K562 (cell line): ENCODE data around the gene ESPN. TPM values are rescaled to one million over a fixed set of nuclear protein-coding genes. Genes with fewer than 3 reads are reported as not detected.
A peak's percentile ranks its signal among the peaks of the same experiment; 100 is the strongest.

Experiments
- ARID1B ChIP-seq: fragments of 450-650 bp; IDR thresholded peaks from 2 replicates; pipeline ENCODE4 v1.6.1; 2016; ENCODE audit warnings: antibody characterized with exemption, mild to moderate bottlenecking, inconsistent platforms
- FUS ChIP-seq: fragments of 200-400 bp; formaldehyde crosslinking; optimal IDR thresholded peaks from 2 replicates; pipeline ENCODE3; 2017; ENCODE audit warnings: low read depth, low read length
- KDM5B ChIP-seq: fragments of 200-600 bp; sonication (generic); IDR thresholded peaks from 2 replicates; pipeline ENCODE4 v1.6.1; 2012; ENCODE audit warnings: low read depth, mild to moderate bottlenecking, moderate library complexity, low read length, control low read depth, inconsistent platforms; ENCODE audit not compliant: insufficient replicate concordance
- KLF16 ChIP-seq: IDR thresholded peaks from 2 replicates; pipeline ENCODE4 v1.6.1; 2016; ENCODE audit warnings: antibody characterized with exemption
- LARP7 ChIP-seq: fragments of 450-650 bp; IDR thresholded peaks from 2 replicates; pipeline ENCODE4 v1.6.1; 2016
- POLR3A ChIP-seq: IDR thresholded peaks from 2 replicates; pipeline ENCODE4 v1.6.1; 2011; ENCODE audit warnings: borderline replicate concordance, mild to moderate bottlenecking, moderate library complexity; ENCODE audit not compliant: insufficient read length, insufficient read depth; ENCODE audit errors: extremely low read depth
- RCOR1 ChIP-seq, 2 experiments: IDR thresholded peaks; 2 replicates each; pipeline ENCODE4 v1.6.1; 2012; ENCODE audit warnings: low read depth in 2 of 2, low read length in 2 of 2, borderline replicate concordance in 1 of 2, improper control_type of control experiment in 1 of 2
- RREB1 ChIP-seq: fragments of 250-450 bp; sonication (Bioruptor Pico); IDR thresholded peaks from 2 replicates; pipeline ENCODE4 v1.4.0; 2020
- USF2 ChIP-seq: sonication (generic); formaldehyde crosslinking; IDR thresholded peaks from 2 replicates; pipeline ENCODE4 v1.5.0; 2020; ENCODE audit warnings: missing genetic modification reagents
- ZNF431 ChIP-seq: sonication (generic); formaldehyde crosslinking; IDR thresholded peaks from 2 replicates; pipeline ENCODE4 v1.8.0; 2022; ENCODE audit warnings: mild to moderate bottlenecking, missing genetic modification reagents
- polyA plus RNA-seq, 8 experiments: library from polyadenylated mRNA; depleted of rRNA in 4 of 8; stranded (reverse) in 5 of 8; unstranded in 3 of 8; fragments of >200 nt; fragmentation: Nextera tagmentation in 2 of 8; fragmentation: Illumina TruSeq in 1 of 8; extraction: Ambion mirVana in 2 of 8; extraction: Trizol in 1 of 8; gene quantifications; 2 replicates each; pipeline versions ENCODE4 v1.2.1 to v1.2.3, GENCODE V29; 2011 to 2014; ENCODE audit warnings: inconsistent platforms in 1 of 8, missing spikeins in 1 of 8
- total RNA-seq, 7 experiments: library from RNA; depleted of rRNA in 6 of 7; stranded (reverse); fragments of >200 nt in 6 of 7; fragmentation: Illumina TruSeq in 2 of 7; extraction: Trizol in 2 of 7; gene quantifications; 2 replicates each; pipeline versions ENCODE4 v1.2.1 to v1.2.3, GENCODE V29; 2011 to 2021; ENCODE audit warnings: low replicate concordance in 1 of 7
- TF ChIP-seq, protein P1 (sequence below): sonication (generic); formaldehyde crosslinking; IDR thresholded peaks from 2 replicates; pipeline ENCODE4 v1.8.0; 2022; ENCODE audit warnings: mild to moderate bottlenecking, missing genetic modification reagents
- TF ChIP-seq, protein P2 (sequence below): sonication (generic); formaldehyde crosslinking; IDR thresholded peaks from 2 replicates; pipeline ENCODE4 v1.8.0; 2022; ENCODE audit warnings: mild to moderate bottlenecking, low read depth, missing genetic modification reagents

ESPN gene
- total and polyA plus RNA-seq, 9 of the 15 experiments (the other 6 are each of a cell fraction or from before 2014, with no cell fraction given), result 0.07 to 1.2 (median 0.45) TPM; not detected in 3

DNA sequence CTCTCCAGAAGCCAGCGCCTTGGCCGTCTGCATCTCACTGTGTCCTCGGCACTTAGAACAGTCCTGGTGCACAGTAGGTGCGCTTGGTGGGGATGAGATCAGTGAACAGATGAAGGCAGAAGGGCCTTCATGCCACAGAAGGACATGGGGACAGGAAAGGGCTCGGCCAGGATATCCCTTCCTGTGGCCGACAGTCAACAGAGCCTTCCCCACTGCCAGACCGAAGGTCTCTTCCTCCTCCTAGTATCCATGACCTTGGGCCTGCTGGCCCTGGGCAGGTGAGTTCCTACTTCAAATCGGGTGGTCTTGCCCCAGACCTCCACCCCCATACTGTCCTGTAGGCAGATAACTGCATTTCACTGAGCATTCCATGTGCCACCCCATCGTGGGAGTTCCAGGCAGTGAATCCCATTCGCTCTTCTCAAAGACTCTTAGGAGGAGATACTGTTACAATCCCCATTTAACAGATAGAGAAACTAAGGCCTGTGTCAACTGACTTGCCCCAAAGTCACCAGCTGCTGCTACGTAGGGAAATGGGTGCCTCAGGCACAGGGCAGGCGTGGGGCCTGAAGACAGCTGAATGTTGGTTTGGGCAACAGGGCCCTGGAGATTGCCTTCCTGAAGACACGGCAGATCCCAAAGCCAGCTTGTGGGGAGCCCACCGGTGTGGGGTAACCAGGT, 63.4 kb downstream of the ESPN start (continued):
- no peak for TF ChIP-seq RREB1 (CRISPR knock-in tag)
- TF ChIP-seq, protein P1, sequence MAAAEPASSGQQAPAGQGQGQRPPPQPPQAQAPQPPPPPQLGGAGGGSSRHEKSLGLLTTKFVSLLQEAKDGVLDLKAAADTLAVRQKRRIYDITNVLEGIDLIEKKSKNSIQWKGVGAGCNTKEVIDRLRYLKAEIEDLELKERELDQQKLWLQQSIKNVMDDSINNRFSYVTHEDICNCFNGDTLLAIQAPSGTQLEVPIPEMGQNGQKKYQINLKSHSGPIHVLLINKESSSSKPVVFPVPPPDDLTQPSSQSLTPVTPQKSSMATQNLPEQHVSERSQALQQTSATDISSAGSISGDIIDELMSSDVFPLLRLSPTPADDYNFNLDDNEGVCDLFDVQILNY (CRISPR knock-in tag), result no peak
- TF ChIP-seq ARID1B, result no peak
- TF ChIP-seq LARP7, result no peak
- TF ChIP-seq KDM5B, result no peak
- no peak for TF ChIP-seq POLR3A
- TF ChIP-seq RCOR1 (IDR thresholded peaks at IDR 0.05; ENCODE audit: borderline replicate concordance in 1 of 2, low read depth in 2 of 2, low read length in 2 of 2), result 0 out of 4 replicates have a peak, but pooled peaks of 1 of the 2 experiments have one; percentile 33
- no peak for TF ChIP-seq ZNF431
- TF ChIP-seq FUS, result no peak
- no peak for TF ChIP-seq USF2 (CRISPR knock-in tag)
- no peak for TF ChIP-seq KLF16
- TF ChIP-seq, protein P2, sequence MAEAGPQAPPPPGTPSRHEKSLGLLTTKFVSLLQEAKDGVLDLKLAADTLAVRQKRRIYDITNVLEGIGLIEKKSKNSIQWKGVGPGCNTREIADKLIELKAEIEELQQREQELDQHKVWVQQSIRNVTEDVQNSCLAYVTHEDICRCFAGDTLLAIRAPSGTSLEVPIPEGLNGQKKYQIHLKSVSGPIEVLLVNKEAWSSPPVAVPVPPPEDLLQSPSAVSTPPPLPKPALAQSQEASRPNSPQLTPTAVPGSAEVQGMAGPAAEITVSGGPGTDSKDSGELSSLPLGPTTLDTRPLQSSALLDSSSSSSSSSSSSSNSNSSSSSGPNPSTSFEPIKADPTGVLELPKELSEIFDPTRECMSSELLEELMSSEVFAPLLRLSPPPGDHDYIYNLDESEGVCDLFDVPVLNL, result no peak
